Tibial artery (tissue), 4 donors: ENCODE measurements around the gene ALDH1L2.
"Not testable (repeated sequence)": the region's sequence is repeated elsewhere in the genome, so short reads cannot be mapped to it uniquely, and the experiment has no call there.

Experiments
- DNase-seq, 2 donors: peaks; one replicate each; pipeline ENCODE4 v3.0.0-alpha.2; 2019
- H3K27ac ChIP-seq, 2 donors: fragments of 200-600 bp; sonication (generic) in 1 of 2; 1 replicate in 1 of 2; 2 replicates in 1 of 2; pipeline ENCODE4 v1.5.1; 2018 to 2019; ENCODE audit warnings: mild to moderate bottlenecking in 1 of 2
- H3K27me3 ChIP-seq, 2 donors: fragments of 200-600 bp; sonication (generic) in 1 of 2; one replicate each; pipeline versions ENCODE4 v1.5.1 to v1.6.0; 2016 to 2019
- H3K36me3 ChIP-seq, 3 donors: fragments of 200-600 bp; sonication (generic) in 2 of 3; one replicate each; pipeline ENCODE4 v1.5.1; 2016 to 2019; ENCODE audit warnings: mild to moderate bottlenecking in 2 of 3
- H3K4me1 ChIP-seq, 4 donors: fragments of 200-600 bp; sonication (generic) in 2 of 4; 1 replicate in 3 of 4; 2 replicates in 1 of 4; pipeline ENCODE4 v1.5.1; 2016 to 2019
- H3K4me3 ChIP-seq, 2 donors: fragments of 200-600 bp; sonication (generic) in 1 of 2; 1 replicate in 1 of 2; 2 replicates in 1 of 2; pipeline ENCODE4 v1.5.1; 2018 to 2019; ENCODE audit warnings: mild to moderate bottlenecking in 2 of 2
- H3K9me3 ChIP-seq, 3 donors: fragments of 200-600 bp; sonication (generic) in 1 of 3; one replicate each; pipeline ENCODE4 v1.5.1; 2016 to 2019
- intact Hi-C: fragments of 100-400 bp; cut with DNase I; formaldehyde crosslinking; loops from one replicate; pipeline ENCODE4 v1.15.0; 2023; ENCODE audit warnings: low total_unique reads
- TF ChIP-seq, protein P1 (sequence below), 2 experiments: fragments of 200-600 bp in 1 of 2; fragments of 450-650 bp in 1 of 2; IDR thresholded peaks; one replicate each; pipeline ENCODE4 v1.5.1; 2017 to 2019; ENCODE audit warnings: antibody characterized with exemption in 2 of 2, mild to moderate bottlenecking in 1 of 2, moderate library complexity in 1 of 2

ALDH1L2 gene

DNA sequence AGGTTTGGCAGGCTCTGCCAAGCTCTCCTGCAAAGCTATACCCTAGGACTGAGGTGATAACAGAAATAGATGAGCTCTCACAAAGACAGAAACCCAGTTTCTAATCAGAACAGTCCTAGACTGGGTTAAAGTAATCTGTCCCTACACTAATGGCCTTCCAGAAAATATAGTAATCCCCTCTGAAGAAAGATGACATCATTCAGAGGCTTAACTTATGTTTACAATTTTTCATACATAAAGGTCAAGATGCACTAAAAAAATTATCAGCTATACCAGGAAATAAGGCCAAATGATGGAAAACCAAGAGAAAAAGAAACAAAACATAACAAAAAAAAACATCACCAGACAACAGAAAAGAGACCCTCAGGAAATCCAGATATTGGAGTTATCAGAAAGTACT, 18.4 kb upstream of the ALDH1L2 start:
- Histone ChIP-seq H3K36me3 (no peaks in the 10 kb centered on the region), H3K4me1 (peaks cover 0 to 6% (median 0%) of the 10 kb centered on the region in 4 donors), H3K27ac (no peak overlapping the region), H3K4me3 (no peak overlapping the region), H3K27me3 (no peaks in the 10 kb centered on the region), H3K9me3 (no peaks in the 10 kb centered on the region)
- TF ChIP-seq, protein P1, sequence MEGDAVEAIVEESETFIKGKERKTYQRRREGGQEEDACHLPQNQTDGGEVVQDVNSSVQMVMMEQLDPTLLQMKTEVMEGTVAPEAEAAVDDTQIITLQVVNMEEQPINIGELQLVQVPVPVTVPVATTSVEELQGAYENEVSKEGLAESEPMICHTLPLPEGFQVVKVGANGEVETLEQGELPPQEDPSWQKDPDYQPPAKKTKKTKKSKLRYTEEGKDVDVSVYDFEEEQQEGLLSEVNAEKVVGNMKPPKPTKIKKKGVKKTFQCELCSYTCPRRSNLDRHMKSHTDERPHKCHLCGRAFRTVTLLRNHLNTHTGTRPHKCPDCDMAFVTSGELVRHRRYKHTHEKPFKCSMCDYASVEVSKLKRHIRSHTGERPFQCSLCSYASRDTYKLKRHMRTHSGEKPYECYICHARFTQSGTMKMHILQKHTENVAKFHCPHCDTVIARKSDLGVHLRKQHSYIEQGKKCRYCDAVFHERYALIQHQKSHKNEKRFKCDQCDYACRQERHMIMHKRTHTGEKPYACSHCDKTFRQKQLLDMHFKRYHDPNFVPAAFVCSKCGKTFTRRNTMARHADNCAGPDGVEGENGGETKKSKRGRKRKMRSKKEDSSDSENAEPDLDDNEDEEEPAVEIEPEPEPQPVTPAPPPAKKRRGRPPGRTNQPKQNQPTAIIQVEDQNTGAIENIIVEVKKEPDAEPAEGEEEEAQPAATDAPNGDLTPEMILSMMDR (IDR thresholded peaks at IDR 0.05) = no peak
- intact Hi-C loops = no loop called here
- DNase-seq = no peak

DNA sequence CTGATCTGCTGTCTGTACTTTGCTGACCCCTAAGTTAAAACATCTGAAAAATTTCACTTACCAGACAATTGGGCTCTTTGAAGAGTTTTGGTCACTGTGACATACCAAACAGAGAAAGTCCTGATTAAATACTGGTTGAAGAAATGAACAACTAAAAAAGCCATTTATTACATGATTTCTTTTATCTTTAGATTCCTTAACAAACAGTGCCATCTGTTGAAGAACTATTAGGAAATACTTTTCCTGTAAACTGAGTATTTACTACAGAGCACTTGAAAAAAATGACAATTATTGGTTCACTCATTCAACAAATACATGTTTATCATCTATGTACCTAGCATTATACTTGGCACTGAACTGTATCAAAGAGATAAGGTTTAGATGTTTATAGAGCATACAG, 16.7 kb upstream of the ALDH1L2 start:
- no peak overlapping the region for H3K27ac ChIP-seq
- TF ChIP-seq, protein P1 (IDR thresholded peaks at IDR 0.05) = peak in 1 of 2 experiments; percentile 16
- H3K27me3 ChIP-seq = no peaks in the 10 kb centered on the region
- no peaks in the 10 kb centered on the region for H3K36me3 ChIP-seq
- intact Hi-C loops = no loop called here
- H3K4me3 ChIP-seq = no peak overlapping the region
- no peaks in the 10 kb centered on the region for H3K4me1 ChIP-seq
- H3K9me3 ChIP-seq = no peaks in the 10 kb centered on the region
- DNase-seq = no peak

DNA sequence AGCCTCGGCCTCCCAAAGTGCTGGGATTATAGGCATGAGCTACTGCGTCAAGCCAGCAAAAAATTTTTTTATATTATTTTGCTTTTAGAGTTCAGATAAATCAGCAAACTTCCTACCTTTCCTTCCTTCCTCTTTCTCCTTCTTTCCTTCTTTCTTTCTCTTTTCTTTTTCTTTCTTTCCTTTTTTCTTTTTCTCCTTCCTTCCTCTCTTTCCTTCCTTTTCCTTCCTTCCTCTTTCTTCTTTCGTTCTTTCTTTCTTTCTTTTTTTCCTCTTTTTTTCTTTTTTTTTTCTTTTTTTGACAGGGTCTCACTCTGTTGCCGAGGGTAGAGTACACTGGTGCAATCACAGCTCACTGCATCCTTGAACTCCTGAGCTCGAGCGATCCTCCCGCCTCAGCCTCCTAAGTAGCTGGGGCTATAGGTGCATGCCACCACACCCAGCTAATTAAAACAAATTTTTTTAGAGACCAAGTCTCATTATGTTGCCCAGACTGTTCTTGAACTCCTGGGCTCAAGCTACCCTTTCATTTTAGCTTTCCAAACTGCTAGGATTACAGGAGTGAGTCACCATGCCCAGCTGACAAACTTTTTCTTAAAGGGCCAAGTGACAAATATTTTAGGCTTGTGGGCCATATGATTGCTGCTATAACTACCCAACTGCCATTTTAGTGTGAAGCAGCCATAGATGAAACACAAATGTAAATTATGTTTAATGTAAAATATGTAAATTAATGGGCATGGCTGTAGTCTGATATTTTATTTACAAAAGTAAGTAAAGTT, 16.1 kb upstream of the ALDH1L2 start:
- DNase-seq = no peak
- H3K4me3 ChIP-seq = no peak overlapping the region
- H3K36me3 ChIP-seq = no peaks in the 10 kb centered on the region
- no peaks in the 10 kb centered on the region for H3K27me3 ChIP-seq
- H3K4me1 ChIP-seq = no peaks in the 10 kb centered on the region
- TF ChIP-seq, protein P1 (IDR thresholded peaks at IDR 0.05) = no peak
- peaks cover 0 to 2% (median 0%) of the 10 kb centered on the region in 3 donors for H3K9me3 ChIP-seq
- intact Hi-C loops = no loop called here
- H3K27ac ChIP-seq = no peak overlapping the region

- H3K4me1 ChIP-seq = no peaks in the 10 kb centered on the region
- H3K4me3 ChIP-seq = no peak overlapping the region
- DNase-seq = no peak
- no peaks in the 10 kb centered on the region for H3K36me3 ChIP-seq
- peaks cover 0 to 6% (median 0%) of the 10 kb centered on the region in 3 donors for H3K9me3 ChIP-seq
- TF ChIP-seq, protein P1 (IDR thresholded peaks at IDR 0.05) = no peak
- intact Hi-C loops = no loop called here
- H3K27ac ChIP-seq = no peak overlapping the region
- H3K27me3 ChIP-seq = no peaks in the 10 kb centered on the region
Observed at GRCh38 chr12:105099356-105099755, 15.1 kb upstream of the ALDH1L2 start.

DNA sequence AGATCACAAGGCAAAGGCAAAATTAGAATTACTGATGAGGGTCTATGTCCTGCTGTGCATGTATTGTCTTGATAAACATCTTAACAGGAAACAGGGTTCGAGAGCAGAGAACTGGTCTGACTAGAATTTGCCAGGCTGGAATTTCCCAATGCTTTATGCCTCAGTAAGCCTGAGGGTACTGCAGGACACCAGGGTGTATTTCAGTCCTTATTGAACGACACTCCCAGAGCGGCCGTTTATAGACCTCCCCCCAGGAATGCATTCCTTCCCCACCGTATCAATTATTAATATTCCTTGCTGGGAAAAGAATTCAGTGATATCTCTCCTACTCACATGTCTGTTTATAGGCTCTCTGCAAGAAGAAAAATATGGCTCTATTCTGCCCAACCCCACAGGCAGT, 11.1 kb upstream of the ALDH1L2 start:
- DNase-seq, H3K27ac ChIP-seq, H3K9me3 ChIP-seq, H3K4me1 ChIP-seq, intact Hi-C loops, H3K27me3 ChIP-seq, H3K4me3 ChIP-seq, H3K36me3 ChIP-seq: not testable (repeated sequence)

GRCh38 chr12:105092336-105092735, 8.1 kb upstream of the ALDH1L2 start:
- Histone ChIP-seq H3K36me3 (no peaks in the 10 kb centered on the region), H3K27ac (no peak overlapping the region), H3K4me3 (no peak overlapping the region), H3K27me3 (no peaks in the 10 kb centered on the region), H3K4me1 (no peaks in the 10 kb centered on the region), H3K9me3 (peaks cover 0 to 6% (median 0%) of the 10 kb centered on the region in 3 donors)
- intact Hi-C loops = no loop called here
- TF ChIP-seq, protein P1 (IDR thresholded peaks at IDR 0.05) = no peak
- DNase-seq = no peak
